GM21526 (cell line): Measurements from ENCODE around the gene RC3H2.

Experiments used
- ATAC-seq: cut with Tn5 transposase; IDR thresholded peaks from one replicate; pipeline ENCODE4 v1.9.1; 2021; ENCODE audit warnings: moderate library complexity; ENCODE audit not compliant: unreplicated experiment, low FRiP score

Gene RC3H2, protein sequence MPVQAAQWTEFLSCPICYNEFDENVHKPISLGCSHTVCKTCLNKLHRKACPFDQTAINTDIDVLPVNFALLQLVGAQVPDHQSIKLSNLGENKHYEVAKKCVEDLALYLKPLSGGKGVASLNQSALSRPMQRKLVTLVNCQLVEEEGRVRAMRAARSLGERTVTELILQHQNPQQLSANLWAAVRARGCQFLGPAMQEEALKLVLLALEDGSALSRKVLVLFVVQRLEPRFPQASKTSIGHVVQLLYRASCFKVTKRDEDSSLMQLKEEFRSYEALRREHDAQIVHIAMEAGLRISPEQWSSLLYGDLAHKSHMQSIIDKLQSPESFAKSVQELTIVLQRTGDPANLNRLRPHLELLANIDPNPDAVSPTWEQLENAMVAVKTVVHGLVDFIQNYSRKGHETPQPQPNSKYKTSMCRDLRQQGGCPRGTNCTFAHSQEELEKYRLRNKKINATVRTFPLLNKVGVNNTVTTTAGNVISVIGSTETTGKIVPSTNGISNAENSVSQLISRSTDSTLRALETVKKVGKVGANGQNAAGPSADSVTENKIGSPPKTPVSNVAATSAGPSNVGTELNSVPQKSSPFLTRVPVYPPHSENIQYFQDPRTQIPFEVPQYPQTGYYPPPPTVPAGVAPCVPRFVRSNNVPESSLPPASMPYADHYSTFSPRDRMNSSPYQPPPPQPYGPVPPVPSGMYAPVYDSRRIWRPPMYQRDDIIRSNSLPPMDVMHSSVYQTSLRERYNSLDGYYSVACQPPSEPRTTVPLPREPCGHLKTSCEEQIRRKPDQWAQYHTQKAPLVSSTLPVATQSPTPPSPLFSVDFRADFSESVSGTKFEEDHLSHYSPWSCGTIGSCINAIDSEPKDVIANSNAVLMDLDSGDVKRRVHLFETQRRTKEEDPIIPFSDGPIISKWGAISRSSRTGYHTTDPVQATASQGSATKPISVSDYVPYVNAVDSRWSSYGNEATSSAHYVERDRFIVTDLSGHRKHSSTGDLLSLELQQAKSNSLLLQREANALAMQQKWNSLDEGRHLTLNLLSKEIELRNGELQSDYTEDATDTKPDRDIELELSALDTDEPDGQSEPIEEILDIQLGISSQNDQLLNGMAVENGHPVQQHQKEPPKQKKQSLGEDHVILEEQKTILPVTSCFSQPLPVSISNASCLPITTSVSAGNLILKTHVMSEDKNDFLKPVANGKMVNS

DNA sequence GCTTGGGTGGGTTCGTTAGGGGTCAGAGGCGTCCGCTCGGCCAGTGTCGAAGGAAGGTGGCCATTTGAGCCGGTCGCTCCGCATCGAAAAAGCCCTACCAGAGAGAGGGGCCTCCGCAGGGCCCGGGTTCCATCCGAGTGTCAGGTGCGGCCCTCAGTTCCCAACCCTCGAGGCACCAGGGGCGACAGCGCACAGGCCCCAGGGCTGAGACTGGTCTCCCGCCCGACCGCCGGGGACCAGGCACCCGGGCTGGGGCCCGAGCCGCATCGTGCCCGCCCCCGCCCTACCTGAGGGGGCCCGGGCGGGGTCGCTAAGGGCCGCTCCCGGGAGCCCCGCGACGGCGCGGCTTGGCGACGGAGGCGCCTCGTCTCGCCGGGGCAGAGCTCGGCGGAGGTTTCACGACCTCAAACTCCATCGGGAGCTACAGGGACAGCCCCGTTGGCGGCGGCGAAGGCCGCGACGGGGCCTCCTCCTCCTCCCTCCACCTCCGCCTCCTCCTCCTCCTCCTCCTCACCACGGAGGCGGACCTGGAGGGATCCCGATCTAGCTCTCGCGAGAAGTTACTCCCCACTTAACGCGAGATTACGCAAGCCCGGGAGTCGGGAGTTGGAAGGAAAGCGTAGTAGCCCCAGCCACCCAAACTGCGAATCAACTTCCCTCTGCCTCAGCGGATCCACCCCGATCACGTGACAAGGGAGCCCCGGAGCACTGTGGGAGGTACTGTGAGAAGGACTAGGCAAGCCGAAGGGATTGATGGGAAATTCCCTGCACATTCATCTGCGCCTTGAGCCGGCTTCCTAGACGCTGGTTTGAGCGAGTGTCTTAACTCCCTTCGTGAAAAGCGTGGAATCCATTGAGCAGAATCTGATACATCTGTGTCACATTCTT lies at the start of gene RC3H2:
Gene RC3H2, minus strand, starts transcription at position 537 of the 888 bp plus-strand sequence. CDS start 7,850 bp downstream, outside the sequence.
- ATAC-seq = peak; percentile 79

DNA sequence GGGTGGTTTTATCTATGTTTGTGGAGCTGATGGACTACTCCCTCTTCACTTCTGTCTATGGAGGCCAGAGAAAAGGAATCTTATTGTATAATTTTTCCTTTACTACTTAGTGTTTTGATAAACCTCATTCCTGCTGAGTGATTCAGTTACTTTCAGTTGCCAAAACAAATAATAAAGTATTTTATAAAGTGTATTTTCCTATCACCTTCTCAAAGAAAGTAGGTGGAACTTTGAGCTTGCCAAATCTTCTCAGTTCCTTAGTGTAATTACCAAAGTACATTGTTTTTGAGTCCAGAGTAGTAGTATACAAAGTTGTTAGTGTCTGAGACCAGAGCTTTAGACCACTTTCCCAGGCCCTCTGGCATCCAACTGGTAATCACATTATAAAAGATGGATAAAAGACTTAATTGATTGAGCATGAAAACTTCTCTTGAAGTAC lies 49.1 kb upstream of the RC3H2 start:
- ATAC-seq = no peak

DNA sequence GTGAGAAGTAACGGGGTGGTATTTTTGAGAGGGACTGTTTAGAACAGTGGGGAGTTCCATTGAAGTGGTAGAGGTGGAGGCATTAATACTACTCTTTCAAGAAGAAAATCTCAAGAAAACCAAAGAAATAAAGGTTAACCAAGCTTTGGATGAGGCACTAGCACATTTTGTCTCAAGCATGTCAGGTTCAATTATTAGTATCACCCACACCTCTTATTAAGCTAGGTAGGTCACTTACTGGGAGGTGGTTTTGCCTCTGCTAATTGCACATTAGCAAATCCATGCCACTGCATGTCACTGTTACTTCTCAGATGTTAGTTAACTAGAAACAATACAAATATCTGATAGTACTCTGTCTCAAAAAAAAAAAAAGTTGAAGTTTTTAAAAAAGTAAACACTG lies 45.9 kb upstream of the RC3H2 start:
- no peak for ATAC-seq

DNA sequence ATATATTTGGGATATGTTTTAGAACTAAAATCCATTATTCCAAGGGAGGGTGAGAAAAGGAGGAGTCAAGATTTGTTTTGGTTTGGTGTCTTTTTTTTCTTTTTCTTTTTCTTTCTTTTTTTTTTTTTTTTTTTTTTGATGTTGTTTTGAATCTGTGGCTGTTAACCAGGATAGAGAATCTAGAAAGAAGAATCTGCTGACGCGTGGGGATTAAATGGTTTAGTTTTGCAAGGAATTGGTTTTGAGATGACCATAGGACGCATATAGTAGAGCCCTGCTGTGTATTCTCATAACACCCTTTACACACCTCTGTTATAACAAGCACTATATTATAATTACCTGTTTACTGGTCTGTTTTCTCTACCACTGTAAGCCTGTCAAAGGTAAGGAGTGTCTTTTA lies 45.1 kb upstream of the RC3H2 start:
- ATAC-seq = no peak

DNA sequence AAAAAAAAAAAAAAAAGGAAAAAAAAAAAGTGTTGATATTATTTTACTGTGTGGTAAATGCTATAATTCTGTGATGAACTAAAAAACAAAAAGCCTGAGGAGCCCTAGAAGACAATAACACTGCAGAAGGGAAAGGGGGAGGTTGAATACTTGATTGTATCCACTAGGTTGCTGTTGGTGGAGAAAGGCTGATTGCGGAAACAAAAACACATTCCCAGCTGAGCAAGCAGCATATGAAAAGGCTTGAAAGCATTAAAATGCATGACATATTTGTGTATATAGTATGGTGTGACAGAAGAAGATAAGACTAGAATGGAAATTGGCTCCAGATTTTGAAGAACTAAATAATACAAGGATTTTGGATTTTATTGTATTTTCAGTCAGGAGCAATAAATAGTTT lies 44.5 kb upstream of the RC3H2 start:
- no peak for ATAC-seq

DNA sequence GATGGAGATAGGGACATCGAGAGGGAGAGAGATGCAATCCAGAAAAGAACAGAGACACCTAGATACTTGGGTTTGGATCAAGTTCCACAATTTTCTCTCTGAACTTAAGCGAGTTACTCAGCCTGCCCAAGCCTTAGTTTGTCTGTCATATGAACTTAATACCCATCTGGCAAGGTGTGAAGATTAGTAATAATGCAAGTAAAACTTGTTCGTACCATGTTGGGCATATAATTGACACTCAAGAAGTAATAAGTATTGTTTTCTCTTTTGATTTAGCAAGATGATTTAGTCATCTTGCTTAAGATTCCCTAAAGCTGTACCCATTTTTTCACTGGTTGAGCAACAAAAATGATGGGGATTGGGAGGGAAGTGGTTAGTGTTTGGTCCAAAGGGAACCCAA lies 43.2 kb upstream of the RC3H2 start:
- ATAC-seq = no peak

DNA sequence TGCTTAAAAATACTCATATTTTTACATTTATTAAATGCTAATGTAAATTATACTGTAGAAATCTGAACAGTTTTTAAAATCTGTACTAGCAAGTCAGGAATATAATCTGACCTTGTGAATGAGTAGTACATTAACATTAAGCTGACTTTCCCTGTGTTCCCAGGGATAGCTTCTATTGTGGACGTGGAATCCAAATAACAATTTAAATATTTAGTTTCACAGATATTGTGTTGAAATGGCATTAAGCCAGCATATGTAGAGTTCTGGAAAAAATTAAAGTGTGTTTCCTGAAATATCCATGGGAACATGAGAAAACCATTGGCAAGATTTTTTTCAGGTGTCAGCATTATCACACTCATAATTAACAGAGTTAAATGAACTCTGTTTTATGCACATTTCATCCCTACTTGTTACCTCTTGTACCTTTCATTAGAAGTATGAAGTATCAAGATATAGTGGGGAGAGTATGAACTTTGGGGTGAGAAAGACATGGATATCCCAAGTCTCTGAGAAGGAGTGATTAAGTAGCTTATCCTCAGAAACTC lies 41.4 kb upstream of the RC3H2 start:
- no peak for ATAC-seq

DNA sequence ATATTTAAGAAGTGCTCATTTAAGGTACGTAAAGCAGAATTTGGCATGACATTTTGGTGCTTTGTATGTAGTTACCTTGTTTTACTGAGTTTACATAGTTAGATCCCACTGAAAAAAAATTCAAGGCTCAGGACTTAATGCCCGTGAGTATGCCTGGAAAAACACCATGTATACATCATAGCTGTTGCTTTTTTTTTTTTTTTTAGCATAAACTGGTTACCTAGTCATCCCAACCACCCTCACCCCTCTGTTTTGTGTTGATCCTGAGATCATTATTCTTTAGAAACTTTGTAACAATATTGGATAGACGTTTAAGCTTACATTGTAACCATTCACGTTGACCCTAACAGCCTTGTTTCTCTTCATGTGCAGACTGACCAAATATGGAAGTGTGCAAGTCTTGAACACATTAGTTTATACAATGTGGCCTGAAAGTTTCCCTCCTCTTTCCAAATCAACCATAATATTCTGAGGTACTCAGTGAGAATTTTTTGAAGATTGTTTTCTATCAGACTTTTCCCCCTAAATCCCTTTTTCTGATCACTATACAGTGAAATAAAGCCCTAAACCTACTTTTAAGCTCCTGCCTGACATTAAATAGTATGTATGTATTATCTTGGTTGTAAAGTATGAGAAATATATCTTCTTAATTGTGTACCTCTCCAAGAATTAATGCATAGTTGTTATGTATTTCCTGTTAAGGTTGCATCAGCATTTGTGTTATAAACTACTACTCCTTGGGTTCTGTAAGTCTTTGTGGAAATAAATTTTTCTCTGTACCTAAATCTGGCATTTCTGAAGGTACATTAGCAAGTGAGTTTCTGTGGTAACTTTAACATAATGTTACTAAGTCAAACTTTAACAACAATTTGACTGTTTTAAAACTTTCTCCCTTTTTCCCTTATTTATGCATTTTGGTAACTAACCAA lies 40.1 kb upstream of the RC3H2 start:
- ATAC-seq = no peak

DNA sequence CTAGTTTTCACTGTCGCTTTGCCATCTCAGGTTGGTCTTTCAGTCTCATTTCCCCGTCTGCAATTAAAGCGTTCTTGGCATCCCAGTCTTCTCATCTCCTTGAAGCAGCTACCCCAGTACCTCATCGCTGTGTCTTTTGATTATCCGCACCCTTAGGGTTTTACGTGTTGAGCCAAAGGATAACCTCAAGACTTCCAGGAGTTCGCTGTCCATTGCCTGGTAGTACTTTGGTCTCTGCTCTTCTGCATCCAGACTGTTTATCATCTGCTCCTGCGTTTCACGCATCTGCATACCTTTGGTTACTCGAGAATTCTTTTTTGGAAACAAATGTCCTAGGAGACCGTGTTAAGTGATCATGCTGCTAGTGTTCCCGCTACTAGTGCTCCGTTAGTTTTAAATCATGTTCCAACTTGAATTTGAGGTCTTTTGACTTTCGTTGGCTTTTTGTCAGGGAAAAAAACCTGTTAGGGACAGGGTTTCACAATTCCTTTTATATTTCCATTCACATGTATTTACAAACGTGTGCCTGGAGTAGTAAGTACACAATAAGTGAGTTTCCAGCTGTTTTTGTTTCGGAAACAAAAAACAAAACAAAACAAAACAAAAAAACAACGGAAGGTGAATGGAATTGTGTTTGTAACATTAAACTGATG lies 36.5 kb upstream of the RC3H2 start:
- no peak for ATAC-seq

DNA sequence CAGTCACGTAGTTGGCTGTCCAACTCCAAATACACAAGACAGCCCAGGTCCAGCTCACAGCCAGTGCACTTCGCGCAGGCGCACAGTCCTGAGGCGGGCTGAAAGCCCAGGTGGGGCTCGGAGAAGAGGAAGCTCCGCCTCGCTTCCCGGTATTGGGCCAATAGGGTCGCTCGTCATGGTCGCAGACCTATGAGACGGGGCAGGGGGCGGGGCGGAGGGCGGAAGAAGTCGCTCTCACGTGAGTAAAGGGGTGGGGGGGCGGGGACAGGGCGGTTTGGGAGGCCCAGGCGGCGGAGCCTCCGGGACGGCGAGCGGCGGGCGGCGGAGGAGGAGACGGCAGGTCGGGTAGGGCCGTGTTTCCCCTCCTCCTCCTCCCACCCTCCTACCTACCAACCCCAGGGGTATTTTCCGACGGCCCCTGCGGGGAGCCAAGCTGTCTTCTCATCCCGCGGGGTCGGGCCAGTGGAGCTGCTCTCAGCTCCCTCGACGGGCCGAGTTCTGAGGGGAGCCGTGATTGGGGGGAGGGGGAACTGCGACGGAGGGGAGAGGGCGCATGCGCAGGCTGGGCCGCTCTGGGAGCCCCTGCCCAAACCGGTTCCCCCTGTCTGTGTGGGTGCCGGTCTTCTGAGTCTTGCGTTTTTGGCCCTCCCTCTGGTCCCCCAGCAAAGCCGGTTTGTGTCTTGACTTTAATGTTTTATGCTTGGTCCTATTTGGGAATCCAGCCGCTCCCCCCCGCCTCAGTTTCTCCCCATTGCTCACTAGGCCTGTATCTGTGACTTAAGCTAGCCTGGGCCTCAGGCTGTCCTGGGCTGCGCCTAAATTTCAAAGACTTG lies 35.8 kb upstream of the RC3H2 start, which contains the start of gene RABGAP1:
Gene RABGAP1, plus strand, starts transcription at position 272 of the 833 bp plus-strand sequence. CDS start 16,040 bp downstream, outside the sequence.
- peak; percentile 96 for ATAC-seq

DNA sequence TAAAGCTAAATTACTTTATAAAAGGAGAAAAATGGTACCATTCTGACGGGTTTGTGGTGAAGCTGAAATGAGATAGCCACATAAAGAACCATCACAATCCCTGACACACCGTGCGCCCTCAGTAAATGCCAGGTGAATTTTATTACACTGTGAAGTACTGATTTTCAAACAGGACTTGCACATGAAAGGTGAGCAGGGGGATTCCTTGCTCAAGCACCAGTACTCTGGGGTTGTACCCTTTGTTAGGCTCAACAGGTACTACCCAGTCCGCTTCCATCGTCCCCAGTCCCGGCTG lies 35.2 kb upstream of the RC3H2 start:
- ATAC-seq = no peak

DNA sequence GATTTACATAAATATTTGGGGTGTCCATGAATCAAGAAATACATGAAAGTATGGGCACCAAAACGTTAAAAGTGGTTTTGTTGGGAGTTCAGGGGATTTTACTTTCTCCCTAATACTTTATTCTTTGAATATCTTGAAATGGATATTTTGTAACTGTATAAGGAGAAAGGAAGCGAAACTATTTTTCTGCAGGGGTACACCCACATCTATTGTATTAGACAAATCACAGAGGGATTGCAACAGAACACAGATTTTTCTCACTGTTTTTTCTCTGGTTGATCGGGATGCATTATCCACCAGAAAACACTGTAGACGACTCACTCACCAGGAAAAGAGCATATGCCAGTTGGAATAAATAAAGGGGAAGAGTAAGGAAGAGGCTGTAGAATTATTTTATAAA lies 34.4 kb upstream of the RC3H2 start:
- no peak for ATAC-seq

DNA sequence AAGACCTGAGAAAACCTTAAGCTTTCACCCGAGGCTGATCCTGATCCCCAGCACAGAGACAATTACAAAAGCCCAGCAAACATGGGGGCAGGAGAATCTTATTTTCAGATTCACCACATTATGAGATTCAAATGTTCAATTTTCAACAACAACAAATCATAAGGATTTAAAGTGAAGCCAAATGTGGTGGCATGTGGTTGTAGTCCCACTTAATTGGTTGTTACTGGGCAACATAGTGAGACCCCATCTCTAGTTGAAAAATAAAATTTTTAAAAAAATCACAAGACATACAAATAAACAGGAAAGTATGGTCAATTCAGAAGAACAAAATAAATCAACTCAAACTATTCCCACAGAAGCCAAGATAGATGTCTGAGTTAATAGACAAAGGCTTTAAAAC lies 31.7 kb upstream of the RC3H2 start:
- ATAC-seq = no peak

DNA sequence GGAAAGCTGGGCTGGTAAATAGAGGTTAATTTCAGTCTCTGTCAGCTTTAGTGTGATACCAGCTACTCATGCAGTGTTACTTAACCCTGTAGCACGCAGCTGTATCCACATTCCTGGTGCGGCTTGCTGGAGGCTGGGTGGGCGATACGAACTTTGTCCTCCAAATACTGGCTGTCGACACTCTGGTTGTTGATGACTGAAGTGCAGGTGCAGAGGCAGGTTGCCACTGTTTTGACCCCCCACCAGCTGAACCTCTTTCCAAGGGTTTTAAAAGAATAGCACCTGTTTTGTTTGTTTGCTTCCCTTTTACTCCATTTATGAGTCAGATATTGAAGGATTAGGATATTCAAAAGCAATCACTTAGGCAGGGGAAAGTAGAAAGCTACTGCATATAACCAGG lies 31.3 kb upstream of the RC3H2 start:
- ATAC-seq = no peak

DNA sequence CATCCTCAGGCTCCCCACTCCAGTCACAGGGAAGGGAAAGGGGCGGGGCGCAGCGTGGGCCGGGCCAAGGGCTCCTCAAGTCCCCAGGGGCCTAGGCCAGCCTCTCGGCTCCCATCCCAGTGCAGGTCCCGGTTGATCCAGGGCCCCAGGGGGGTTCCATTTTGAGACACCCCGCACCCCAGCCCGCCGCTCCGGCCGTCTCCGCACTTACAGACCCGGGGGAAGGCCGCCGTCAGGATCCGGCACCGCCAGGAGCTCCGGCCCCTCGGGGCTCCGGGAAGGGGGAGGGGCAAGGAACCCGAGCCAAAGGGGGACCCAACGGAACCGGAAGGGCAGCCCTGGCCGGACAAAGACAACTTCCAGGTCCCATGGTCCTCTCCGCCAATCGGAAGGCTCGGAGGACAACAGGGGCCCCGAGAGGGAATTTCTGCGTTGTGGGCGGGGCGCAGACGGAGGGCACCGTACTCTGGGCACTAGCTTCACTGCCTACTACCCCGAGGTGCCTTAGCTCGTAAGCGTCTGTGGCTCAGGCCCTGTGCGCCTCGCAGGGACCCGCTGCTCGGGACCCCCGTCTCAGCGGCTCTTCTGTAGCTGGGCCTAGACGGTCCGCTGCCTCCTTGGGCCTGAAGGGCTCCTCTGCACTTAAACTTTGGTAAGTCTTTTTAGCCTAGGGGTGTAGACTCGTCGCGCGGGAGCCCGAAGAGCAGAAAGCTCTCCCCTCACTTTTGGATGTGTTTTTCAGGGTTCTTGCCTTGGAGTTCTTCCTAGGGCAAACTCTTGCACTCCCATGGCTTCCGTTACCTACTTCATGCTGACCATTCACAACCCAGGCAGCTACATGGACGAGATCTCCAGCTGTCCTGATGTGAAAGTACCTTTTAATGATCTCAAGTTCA lies 26.3 kb upstream of the RC3H2 start, which contains the start of gene ZBTB26:
Gene ZBTB26, minus strand, starts transcription at position 287 of the 896 bp plus-strand sequence. CDS start 11,578 bp downstream, outside the sequence.
- ATAC-seq = peak; percentile 89

DNA sequence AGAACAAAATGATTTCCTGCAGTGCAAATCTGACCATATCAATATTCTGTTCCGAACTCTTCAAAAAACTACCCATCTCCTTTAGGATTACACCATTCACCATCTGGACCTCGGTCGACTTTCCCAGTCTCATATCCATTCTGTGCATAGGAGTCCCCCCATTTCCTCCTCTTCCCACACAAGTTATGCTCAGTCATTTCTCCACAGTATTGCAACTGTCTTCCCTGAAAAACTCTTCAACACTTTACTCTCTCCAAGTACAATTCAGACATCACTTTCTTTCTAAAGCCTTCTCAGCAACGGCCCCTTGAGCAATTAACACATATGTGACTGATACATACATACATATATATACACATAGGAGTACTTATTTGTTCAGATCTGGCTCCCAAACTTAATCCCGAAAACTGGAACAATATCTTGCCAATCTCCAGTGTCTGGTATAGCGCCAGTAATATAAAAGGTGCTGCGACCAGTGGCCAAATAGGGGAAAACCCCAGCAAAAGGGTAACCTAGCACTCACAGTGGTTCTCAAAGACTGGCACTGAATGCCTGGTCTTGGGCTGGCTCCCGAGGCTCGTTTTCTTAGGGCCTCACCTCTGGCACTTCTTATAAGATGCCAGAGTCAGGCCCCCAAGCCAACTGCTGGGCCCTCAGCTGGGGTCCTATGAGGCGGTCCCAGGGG lies 25.5 kb upstream of the RC3H2 start:
- ATAC-seq = no peak
